NCI-H2227 (cell line): ENCODE data around the gene UNK.
A peak's percentile ranks its signal among the peaks of the same experiment; 100 is the strongest.
"Not testable (repeated sequence)": the region's sequence is repeated elsewhere in the genome, so short reads cannot be mapped to it uniquely, and the experiment has no call there.

Experiments used
- DNase-seq: peaks from one replicate; lab custom pipeline; 2025; ENCODE audit not compliant: unreplicated experiment; lab: John Stamatoyannopoulos, UW

Gene UNK

DNA sequence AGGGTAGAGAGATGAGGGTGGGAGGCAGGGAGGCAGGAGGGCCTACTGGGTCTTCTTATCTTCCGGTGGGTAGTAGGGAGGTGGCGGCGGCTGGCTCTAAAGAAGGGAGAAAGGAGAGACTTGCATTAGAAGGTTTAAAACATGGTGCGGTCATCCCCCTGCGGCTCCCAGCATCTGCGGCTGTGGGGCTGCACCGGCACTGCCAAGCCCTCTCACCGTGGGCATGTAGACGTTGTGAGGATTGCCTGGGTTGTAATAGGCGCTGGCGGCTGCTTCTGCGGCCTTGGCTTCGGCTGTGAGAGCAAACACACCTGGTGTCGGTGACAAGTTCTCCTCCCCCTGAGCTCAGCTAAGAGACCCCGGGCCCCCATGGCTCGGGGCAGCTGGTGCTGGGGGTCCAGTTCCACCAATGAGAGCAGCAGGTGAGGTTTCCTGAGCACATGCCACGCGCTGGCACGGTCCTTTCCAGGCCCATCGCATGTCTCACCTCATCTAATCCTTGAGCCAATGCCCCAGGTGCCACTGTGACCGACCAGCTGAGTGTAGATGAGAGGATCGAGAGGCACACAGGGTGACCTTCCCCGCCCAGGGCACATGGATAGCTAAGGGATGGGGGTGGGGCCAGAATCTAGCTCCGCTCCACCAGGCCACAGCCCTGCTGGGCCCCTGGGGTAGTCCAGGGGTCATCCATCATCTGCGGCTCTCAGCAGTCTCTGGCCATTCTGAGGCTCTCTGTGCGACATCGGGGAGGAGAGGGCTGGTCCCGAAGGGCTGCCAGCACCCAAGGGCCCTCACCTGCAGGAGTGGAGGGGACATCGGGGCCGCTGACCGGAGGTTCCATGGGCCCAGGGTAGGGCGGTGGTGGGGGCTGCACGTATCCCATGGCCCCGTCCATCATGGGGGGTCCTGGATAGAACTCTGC, 62.3 kb downstream of the UNK start:
- no peak for DNase-seq

DNA sequence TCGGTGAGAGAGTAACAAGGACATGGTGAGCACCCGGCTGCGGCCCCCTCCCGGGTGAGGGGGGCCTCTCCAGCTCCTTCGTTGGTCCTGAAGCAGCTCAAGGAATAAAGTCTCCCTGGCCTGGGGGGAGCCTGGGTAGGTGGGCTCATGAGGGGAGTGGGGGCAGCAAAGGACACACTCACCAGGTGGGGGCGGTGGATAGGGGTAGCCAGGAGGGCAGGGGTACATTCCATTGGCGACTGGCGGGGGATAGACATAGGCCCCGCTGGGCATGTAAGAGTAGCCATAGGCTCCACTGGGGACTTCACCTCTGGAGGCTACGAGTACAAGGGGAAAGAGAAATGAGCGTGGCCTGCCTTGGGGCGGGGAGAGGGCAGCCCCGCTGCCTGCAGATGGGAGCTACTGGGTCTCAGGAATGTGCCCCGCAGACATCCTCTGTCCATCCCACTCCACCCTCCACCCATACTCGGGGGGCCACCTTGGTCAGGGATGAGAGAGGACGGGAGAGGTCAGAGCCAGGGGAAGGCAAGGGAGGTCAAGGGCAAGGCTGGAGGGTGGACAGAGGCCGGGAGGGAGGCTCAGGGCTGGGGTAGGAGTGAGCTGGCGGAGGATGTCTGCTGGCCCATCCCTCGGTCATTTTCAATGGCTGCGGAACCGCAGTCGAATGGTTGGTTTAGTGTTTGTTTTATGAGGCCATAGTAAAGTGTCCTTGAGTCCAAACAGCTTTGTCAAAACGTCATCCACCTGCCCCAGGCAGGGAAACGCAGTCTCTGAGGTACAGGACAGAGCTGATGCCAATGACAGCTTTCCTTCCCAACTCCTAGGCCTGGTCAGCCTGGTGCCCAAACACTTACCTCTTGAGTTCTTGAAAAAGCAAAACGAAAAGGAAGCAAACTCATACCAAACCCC, 63.3 kb downstream of the UNK start:
- no peak for DNase-seq

DNA sequence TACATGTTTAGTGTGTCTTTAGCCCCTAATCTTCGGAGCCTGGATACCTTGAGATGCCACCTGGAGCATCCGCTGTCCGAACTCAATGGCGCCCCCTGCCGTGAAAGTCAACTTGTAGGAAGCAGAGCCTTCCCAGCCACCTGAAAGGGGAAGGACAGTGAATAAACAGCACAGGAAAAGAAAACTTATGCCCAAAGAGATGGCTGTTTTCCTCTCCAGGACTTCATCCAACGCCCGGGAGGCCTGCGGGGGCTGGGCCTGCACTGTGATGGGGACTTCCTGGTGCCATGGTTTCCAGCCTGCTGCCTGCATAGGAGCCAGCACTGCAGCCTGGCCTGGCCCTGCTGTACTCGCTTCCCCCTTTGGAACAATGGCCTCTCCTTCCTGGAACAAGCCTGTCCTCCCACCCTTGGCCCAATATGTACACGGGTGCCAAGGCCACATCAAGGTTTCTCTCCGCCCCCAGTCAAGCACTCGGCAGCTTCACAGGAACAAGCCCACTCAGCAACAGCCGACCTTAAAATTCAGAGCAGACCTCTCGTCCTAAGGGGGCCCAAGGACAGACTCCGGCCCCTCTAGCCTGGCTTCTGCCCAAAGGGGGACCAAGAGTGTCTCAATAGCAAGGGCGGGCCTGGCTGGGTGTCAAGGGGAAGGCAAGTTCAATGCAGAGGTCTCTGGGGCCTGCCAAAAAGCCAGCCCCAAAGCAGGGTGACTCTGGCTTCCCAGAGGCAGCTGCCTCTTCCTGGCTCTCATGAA, 64.1 kb downstream of the UNK start:
- DNase-seq: peak; percentile 74

DNA sequence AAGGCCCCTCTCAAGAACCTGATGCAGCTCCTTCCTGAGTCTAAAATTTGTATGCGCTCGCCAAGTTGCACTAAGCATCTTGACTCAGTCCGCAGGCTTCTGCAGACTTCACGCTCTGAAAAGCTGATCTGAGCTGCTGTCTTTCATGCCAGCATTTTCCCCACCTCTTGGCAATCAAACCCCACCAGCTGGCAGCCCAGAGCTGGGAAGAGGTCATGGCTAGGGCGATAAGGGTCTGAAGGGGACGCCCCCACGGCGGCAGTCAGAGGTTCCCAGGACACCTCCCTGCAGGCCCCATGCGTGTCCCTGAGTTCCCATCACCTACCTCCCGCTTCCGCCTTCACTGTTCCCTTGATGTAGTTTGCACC, 64.7 kb downstream of the UNK start:
- no peak for DNase-seq

DNA sequence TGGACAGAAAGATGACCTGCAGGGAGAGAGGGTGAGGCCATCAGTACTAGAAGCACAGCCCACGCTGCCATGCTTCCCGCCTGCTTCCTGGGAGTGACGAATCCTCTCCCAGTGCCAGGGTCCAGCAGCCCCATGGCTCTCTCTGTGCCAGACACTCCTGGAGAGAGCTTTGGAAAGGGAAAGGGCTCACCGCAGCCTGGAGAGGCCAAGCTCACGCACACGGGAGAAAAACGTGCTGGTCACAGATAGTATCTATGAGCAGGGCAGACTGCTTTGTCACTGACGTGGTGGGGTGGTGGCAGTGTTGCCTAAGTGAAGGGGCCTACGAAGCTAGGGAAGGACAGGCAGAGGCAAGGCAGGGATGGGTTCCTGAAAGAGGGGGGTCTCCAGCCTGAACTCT, 65.1 kb downstream of the UNK start:
- no peak for DNase-seq

DNA sequence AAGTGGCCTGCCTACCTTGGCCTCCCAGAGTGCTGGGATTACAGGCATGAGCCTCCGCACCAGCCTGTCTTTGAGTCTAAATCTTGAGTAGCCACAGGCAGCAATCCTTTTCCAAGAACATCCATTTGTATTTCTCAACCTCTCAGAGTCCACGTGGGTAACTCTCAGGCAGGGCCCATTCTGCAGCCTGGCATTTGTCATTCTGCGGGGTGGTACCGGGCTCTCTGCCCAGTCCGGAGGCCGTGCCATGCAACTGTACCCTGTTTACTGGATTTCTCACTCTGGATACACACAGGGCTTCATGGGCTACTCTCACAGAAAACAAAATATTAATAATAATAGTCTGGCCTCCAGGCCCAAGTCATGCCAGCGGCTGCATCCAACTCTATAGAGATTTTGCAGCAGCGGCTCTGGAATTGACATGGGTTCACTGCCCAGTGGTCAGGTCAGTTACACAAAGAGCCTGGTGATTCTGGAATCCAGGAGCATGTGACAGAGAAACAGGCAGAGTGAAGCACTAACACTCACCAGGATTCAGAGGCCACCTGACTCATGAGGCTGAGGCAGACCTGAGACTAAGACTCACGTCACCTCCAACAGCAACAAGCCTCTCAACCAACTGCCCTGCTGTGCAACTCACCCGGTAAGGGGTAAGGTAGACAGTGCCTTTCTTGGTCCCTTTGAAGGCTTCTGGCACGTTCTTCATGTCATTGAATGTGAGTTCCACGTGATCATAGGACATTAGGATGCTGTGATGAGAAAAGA, 66.5 kb downstream of the UNK start:
- no peak for DNase-seq

DNA sequence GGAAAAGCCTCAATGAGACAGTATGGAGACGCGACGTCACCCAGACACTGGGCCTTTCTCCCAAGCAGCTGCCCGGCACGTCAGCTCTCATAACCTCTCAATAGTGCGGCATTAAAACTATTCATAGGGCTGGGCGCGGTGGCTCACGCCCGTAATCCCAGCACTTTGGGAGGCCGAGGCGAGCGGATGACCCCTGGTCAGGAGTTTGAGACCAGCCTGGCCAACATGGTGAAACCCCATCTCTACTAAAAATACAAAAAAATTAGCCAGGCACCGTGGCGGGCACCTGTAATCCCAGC, 67.0 kb downstream of the UNK start:
- not testable (repeated sequence) for DNase-seq

DNA sequence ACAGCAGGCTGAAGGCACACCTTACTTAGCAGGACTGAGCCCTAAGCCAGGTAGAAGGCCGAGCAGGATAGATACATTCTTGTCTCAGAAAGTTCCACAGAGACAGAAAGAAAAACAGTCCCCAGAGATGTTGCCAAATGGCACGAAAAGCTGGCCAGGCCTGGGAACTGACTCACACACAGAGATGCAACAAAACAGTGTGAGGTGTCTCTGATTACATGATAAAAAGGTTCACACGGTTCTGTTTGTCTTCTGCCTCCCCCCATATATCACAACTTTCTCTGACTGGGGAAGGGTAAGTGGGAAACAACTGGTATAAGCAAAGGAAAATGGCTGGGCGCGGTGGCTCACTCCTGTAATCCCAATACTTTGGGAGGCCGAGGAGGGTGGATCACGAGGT, 68.8 kb downstream of the UNK start:
- DNase-seq: no peak

DNA sequence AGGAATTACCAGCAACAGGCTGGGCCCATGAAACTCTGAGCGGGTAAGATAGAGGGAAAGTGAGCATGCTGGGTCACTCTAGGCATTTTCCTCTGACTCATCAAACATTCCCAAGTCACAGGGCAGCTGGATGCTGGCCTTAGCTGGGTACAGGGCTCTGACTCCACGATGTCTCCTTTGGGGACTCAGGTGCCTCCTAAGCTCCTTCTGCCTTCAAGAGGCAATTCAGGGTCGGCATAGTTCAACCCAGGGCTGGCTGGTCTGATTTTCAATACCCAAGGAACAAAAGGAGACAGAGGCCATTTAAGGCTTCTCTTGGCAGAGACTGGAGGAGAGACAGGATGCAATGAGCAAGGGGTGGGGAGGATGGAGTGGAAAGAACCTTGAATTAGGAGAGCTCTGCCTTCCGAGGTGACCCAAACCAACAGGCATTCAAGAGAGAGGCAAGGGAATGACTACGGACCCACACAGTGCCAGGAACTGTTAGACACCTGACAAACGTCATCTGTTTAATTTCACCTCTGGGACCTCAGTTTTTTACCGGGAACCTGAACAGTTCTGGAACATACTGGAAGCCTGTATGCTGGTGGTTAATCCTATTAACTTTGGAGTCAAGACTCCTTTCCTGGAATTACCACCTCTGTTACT, 69.6 kb downstream of the UNK start:
- no peak for DNase-seq

DNA sequence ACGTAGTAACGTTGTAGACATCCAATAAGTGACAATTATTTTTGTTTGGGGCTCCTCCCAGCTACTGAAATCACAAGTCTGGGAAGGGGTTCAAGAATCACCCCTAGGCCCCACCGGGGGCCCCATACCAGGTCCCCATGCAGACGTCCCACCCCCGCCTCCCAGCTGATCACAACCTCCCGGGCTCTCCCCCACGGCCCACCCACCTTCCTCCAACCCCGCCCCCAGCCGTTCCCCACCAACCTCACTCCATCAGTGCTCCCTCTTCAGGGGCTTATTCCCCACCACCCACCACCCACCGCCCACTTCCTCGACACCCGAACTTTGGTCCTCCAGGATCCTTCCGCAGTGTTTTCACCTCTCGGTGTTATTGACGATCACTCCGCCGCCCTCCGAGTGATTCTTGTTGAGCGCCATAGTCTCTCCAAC, 70.3 kb downstream of the UNK start:
- DNase-seq: no peak

DNA sequence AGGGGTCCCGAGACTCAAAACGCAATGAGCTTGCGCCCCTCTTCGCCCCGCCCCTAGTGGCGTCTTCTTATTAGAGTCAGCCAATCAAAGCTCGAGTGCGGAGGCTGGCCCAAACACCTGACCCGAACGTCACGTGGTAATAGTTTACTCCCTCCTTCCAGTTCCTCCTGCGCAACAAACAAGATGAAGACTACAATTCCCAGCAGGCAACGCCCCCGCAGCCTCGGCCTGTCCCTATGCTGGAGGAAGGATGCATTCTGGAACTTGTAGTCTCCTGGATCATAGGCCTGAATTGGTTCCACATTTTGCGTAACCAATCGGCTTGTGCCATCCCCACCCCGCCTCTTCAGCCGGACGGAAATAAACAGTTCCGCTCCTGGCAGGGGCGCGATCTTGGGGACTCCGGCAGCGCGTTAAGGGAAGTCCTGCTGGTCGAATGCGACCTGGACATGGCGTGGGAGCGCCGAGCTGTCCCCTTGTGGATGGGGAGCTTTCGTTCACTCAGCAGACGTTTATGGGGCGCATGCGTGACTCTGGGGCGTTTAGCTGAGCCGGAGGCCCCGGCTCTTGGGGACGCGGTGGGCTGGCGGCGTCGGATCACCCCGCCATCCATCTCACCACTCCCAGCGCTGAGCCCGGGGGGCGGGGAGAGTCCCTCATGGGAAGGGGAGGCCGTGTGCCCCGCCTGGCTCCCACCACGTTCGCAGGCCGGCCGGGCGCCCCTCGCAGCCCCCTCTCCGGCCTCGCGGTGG, 70.9 kb downstream of the UNK start, which contains the start of gene WBP2:
Gene WBP2, minus strand, starts transcription at position 26 of the 752 bp plus-strand sequence. CDS start 38 bp downstream, outside the sequence.
- DNase-seq: peak; percentile 100

DNA sequence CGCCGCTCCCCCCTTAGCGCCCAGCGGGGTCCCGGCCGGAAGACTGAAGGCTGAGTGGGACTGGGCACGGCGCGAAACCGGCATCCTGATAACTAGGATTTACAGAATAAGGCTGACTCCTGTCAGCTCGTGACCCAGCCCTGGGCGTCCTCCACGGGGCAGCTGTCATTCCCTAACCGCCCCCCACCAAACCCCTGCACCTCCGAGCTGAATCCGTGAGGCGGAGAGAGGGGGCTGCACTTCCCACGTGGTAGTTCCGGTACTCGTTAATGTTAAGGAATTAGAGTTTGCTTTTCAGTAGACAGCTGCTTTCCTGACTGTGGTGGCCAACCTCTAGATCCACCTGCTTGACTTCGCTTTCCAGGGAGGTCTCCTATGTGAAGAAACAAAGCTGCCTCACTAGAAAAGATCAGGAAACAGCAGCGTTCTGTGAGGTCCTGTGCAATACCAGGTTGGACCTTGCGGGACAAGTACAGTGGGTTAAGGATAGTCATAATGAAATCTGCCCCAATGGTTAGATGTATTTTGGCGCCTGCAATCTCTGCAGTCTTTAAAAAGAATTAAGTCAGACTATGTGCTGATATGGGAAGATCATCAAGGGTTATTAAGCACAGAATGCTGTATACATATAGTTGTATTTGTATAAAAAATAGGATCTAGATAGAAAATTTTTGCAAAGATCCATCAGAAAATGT, 71.6 kb downstream of the UNK start:
- DNase-seq: no peak

DNA sequence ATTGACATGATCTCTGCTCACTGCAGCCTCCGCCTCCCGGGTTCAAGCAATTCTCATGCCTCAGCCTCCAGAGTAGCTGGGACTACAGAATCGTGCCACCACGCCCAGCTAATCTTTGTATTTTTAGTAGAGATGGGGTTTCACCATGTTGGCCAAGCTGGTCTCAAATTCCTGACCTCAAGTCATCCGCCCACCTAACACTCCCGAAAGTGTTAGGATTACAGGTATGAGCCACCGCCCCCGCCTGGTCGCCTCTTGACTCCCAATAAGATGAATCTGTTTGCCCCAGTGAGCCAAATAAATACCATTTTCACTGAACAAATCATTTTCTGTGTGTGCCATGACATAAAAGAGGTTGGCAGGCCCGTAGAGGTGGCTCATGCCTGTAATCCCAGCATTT, 74.8 kb downstream of the UNK start:
- not testable (repeated sequence) for DNase-seq

DNA sequence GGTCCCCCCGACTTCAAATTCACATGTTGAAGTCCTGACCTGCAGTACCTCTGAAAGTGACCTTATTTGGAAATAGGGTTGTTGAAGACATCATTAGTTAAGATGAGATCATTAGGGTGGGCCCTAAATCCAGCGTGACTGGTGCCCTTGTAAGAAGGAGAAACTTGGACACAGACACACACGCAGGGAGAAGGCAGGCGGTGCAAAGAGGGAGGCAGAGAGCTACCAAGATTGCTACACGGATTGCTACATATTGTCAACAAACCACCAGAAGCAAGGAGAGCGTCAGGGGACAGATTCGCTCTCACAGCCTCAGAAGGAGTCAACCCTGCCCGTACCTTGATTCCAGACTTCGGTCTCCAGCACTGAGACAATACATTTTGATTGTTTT, 77.3 kb downstream of the UNK start:
- no peak for DNase-seq

DNA sequence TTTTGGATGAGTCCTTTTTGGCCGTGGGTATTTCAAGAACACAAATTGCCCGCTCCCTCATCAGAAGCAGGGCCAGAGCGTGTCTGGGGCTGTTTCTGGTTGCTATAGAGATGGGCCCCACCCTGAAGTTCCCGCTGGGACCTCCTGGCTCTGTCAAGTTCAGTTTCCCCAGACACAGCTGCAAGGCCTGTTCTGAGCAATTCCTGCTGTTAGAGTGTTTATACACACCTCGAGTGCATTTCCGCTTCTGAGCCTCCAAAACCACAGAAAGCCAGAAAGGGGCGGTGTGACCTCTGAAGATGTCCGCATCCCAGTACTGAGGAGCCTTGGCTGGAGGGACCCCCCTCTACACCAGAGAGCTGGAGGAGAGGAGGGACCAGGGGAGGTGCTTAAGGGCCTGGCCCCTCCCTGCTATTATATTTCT, 79.9 kb downstream of the UNK start:
- DNase-seq: peak; percentile 44

DNA sequence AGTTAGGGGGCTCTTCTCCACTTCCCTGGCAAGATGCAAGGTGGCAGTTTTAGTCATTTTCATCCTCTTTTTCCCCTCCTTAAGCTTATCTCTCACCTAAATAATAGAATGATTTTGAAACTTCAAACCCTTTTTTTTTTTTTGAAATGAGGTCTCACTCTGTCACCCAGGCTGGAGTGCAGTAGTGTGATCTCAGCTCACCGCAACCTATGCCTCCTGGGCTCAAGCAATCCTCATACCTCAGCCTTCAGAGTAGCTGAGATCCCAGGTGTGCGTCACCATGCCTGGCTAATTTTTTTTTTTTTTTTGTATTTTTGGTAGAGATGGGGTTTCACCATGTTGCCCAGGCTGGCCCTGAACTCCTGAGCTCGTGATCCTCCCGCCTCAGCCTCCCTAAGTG, 80.3 kb downstream of the UNK start:
- not testable (repeated sequence) for DNase-seq

DNA sequence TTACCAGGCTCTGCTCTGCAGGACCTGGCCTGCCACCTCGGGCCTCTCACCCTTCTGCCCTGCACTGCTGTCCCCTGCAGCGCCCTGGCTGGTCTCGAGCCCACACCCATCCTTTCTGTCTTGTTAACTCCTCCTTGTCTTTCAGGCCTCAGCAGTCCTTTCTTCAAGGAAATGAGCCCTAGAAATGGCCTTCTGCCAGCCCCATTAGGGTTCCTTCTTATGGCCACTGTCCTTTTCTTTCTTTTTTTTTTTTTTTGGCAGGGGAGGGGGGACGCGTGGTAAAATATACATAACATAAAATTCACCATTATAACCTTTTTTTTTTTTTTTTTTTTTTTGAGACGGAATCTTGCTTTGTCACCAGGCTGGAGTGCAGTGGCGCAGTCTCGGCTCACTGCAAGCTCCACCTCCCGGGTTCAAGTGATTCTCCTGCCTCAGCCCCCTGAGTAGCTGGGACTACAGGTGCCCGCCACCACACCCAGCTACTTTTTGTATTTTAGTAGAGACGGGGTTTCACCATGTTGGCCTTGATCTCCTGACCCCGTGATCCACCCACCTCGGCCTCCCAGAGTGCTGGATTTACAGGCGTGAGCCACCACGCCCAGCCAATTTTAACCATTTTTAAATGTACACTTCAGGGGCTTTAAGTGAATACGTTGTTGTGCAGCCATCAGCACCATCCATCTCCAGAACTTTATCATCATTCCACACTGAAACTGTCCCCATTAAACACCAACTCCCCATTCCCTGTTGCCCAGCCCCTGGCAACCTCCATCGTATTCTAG, 81.0 kb downstream of the UNK start:
- DNase-seq: not testable (repeated sequence)

DNA sequence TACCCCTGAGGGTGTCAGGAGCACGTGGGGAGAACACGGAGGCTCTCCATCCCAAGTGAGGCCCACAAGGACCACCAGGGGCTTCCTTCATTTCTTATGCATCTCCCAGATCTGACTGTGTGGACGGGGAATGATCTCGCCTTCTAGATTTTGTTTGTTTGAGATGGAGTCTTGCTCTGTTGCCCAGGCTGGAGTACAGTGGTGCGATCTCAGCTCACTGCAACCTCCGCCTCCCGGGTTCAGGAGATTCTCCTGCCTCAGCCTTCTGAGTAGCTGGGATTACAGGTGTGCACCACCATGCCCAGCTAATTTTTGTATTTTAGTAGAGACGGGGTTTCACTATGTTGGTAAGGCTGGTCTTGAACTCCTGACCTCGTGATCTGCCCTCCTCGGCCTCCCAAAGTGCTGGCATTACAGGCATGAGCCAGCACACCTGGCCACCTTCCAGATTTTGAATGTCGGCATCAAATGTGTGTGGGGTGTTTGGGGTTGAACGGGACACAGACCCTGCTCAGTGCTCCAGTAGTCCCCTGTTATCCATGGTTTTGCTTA, 84.2 kb downstream of the UNK start:
- DNase-seq: not testable (repeated sequence)
